Psoas muscle (tissue), 8 donors: ENCODE measurements around the gene P2RX3. TPM values are rescaled to one million over a fixed set of nuclear protein-coding genes. Genes with fewer than 3 reads are reported as not detected.

ENCODE experiments used
- ATAC-seq, 4 donors: fragments of 200-7000 bp; cut with Tn5 transposase; one replicate each; pipeline ENCODE4 v1.9.1; 2020; ENCODE audit warnings: moderate library complexity in 3 of 4, mild to moderate bottlenecking in 2 of 4
- DNase-seq, 2 donors: peaks; one replicate each; pipeline ENCODE4 v3.0.0-alpha.2; 2020
- H3K27ac ChIP-seq: fragments of 200-600 bp; one replicate; pipeline ENCODE4 v1.8.0; 2022
- H3K27me3 ChIP-seq, 3 donors: fragments of 200-600 bp in 1 of 3; one replicate each; pipeline versions ENCODE4 v1.6.1 to v1.8.0; 2013 to 2022; ENCODE audit warnings: low read length in 2 of 3, mild to moderate bottlenecking in 2 of 3, moderate library complexity in 1 of 3; ENCODE audit not compliant: insufficient read depth in 3 of 3
- H3K36me3 ChIP-seq, 2 donors: fragments of 200-600 bp in 1 of 2; one replicate each; pipeline versions ENCODE4 v1.6.1 to v1.8.0; 2013 to 2022; ENCODE audit warnings: low read depth in 1 of 2, mild to moderate bottlenecking in 1 of 2, moderate library complexity in 1 of 2; ENCODE audit not compliant: insufficient read depth in 1 of 2
- H3K4me1 ChIP-seq: fragments of 200-600 bp; one replicate; pipeline ENCODE4 v1.8.0; 2022
- H3K4me3 ChIP-seq: fragments of 200-600 bp; one replicate; pipeline ENCODE4 v1.8.0; 2022; ENCODE audit warnings: mild to moderate bottlenecking
- H3K9me3 ChIP-seq: fragments of 200-600 bp; one replicate; pipeline ENCODE4 v1.8.0; 2022
- WGBS, 3 donors: extraction: QIAGEN DNeasy Blood & Tissue Kit; methylation state at CpG; one replicate each; pipeline versions ENCODE4 v1.1.6 to v1.1.7; 2013; 5-methylcytosine and 5-hydroxymethylcytosine counted together
- intact Hi-C, 2 donors: fragments of 100-400 bp; cut with DNase I; formaldehyde crosslinking; loops; one replicate each; pipeline versions ENCODE4 v1.11.0 to v1.14.2; 2022
- polyA plus RNA-seq, 3 donors: library from polyadenylated mRNA; stranded (reverse); fragments of 200-250 nt; gene quantifications; one replicate each; pipeline ENCODE4 v1.2.3, GENCODE V29; 2013
- total RNA-seq, 4 donors: library from RNA; stranded (reverse); fragmentation: NEBNext Ultra II Directional in 2 of 4; extraction: Animal tissue kit (Norgen Biotek cat#: 25700) in 2 of 4; gene quantifications; one replicate each; pipeline versions ENCODE4 v1.2.1 to v1.2.4, GENCODE V29; 2021 to 2023
- TF ChIP-seq, protein P1 (sequence below): fragments of 200-600 bp; IDR thresholded peaks from one replicate; pipeline ENCODE4 v1.8.0; 2022; ENCODE audit warnings: antibody characterized with exemption
- donor health status: healthy with polysubstance abuse.
- donor health status: DM: no; HTN: no; CAD: no; lungs with moderate emphysema.
- donor health status: Bipolar disorder and iron deficiency.
- donor health status: healthy.
- donor health status: DM: yes; HTN: yes; CAD: no.
- donor health status: DM: no; HTN: no; CAD: no.
- donor health status: DM: no; HTN: no; CAD: no.
- donor health status: DM: yes; HTN: yes; CAD: no.

P2RX3 gene
- total and polyA plus RNA-seq, 7 donors: 0.21 to 0.90 (median 0.40) TPM

DNA sequence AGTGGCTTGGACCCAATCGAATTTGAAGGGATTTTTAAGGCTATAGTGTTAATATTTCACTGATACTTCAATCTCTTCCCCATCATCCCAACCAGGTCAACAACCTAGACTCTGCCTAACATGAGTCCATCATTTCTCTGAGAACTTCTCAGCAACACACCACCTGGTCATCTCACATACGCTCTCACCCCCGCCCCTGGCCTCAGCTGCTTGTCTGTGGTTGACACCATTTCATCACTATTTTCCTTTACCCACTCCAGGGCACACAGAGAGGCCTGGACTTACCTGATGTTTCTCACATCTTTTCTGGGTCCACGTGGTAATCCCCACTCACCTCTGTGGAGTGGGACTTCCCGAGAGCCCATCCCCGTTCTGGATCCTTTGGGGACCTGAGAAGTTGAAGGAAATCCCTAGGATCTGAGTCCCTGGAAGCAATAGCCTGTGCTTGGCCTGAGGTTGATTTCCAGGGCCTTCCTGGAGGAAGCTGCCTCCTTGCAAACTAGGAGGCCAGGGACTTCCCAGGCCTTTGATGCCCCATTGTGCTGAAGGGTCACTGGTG, 3.2 kb downstream of the P2RX3 start:
- H3K36me3 ChIP-seq: no peaks in the 10 kb centered on the region
- no peaks in the 10 kb centered on the region for H3K27me3 ChIP-seq
- ATAC-seq (no peak), DNase-seq (no peak)
- H3K27ac ChIP-seq: no peak overlapping the region
- H3K4me1 ChIP-seq: peaks cover 3% of the 10 kb centered on the region
- H3K4me3 ChIP-seq: no peak overlapping the region
- WGBS, 3 donors: 77 to 83% (median 81%) methylated on average over 6 of the region's 6 CpGs
- no peaks in the 10 kb centered on the region for H3K9me3 ChIP-seq
- intact Hi-C loops: loop anchor here in 1 of 2 donors (10.0 kb wide), 1 partner anchor 497 kb away; no protein-coding TSS in a partner anchor
- TF ChIP-seq, protein P1, sequence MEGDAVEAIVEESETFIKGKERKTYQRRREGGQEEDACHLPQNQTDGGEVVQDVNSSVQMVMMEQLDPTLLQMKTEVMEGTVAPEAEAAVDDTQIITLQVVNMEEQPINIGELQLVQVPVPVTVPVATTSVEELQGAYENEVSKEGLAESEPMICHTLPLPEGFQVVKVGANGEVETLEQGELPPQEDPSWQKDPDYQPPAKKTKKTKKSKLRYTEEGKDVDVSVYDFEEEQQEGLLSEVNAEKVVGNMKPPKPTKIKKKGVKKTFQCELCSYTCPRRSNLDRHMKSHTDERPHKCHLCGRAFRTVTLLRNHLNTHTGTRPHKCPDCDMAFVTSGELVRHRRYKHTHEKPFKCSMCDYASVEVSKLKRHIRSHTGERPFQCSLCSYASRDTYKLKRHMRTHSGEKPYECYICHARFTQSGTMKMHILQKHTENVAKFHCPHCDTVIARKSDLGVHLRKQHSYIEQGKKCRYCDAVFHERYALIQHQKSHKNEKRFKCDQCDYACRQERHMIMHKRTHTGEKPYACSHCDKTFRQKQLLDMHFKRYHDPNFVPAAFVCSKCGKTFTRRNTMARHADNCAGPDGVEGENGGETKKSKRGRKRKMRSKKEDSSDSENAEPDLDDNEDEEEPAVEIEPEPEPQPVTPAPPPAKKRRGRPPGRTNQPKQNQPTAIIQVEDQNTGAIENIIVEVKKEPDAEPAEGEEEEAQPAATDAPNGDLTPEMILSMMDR: no peak

DNA sequence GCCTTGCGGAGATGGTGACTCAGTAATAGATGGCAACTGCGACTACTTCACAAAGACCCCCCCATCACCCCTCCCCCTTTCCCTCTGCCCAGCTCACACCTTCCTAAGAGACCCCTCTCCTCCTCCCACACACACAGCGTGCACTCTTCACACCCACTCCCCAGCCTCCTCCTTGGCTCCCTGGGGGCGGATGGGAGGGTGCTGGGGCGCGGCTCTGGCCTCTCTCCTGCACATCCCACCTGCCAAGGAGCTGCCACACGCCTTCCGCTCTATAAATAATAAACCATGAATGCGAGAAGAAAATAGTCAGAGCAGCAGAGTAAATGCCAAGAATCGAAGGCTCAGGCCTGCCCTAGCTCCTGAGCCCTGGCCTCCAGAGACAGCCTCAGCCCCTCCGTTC, 4.5 kb downstream of the P2RX3 start:
- Histone ChIP-seq H3K27me3 (no peaks in the 10 kb centered on the region), H3K36me3 (no peaks in the 10 kb centered on the region), H3K27ac (no peak overlapping the region), H3K9me3 (no peaks in the 10 kb centered on the region), H3K4me3 (no peak overlapping the region), H3K4me1 (no peaks in the 10 kb centered on the region)
- intact Hi-C loops: loop anchor here in 1 of 2 donors (10.0 kb wide), 1 partner anchor 498 kb away; no protein-coding TSS in a partner anchor
- TF ChIP-seq, protein P1: no peak
- DNase-seq: no peak
- 69 to 73% (median 70%) methylated on average over 11 of the region's 11 CpGs for WGBS, 3 donors
- ATAC-seq: no peak

DNA sequence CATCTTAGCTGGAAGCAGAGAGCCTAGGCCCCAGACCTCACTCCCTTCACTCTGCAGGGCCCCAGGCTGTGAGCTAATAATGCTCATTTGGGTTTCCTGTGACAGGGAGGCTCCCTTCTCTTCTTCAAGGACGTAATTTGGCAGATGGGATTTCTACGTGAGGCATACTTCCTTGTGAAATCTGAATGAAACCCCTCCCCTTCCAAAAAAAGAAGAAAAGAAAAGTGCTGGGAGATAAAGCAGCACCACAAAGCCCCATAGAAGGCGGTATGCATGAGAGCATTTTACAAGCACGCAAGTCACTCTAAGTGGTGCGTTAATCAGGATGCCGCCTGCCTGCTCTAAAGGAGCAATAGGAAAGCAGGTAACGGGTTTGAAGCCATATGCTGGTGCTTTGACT, 5.7 kb downstream of the P2RX3 start:
- Histone ChIP-seq H3K27me3 (no peaks in the 10 kb centered on the region), H3K27ac (no peak overlapping the region), H3K4me3 (no peak overlapping the region), H3K36me3 (no peaks in the 10 kb centered on the region), H3K9me3 (no peaks in the 10 kb centered on the region), H3K4me1 (no peaks in the 10 kb centered on the region)
- no peak for ATAC-seq
- no peak for DNase-seq
- intact Hi-C loops: loop anchor here in 1 of 2 donors (10.0 kb wide), 1 partner anchor 499 kb away; no protein-coding TSS in a partner anchor
- TF ChIP-seq, protein P1: no peak
- WGBS, 3 donors: 76 to 88% (median 87%) methylated on average over 7 of the region's 7 CpGs

DNA sequence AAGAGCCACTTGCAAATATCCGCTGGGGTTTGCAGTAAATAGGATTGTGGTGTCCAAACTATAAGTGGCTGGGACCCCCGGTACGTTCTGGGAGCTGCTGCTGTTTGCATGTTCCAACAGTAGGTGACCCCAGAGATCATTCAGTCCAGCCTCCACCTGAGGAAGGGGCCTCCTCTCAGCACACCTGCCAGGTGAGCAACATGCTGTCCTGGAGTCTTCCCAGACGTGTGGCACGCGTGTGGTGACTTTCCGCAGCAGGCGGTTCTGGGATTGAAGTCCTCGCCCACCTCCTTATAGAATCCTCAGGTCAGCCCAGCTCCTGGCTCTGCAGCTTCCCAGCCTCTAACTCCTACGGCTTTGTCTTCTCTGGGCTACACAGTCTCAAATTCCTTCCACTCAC, 6.7 kb downstream of the P2RX3 start:
- 91 to 96% (median 92%) methylated on average over 10 of the region's 10 CpGs for WGBS, 3 donors
- TF ChIP-seq, protein P1: no peak
- ATAC-seq (no peak), DNase-seq (no peak)
- no peaks in the 10 kb centered on the region for H3K27me3 ChIP-seq
- no peaks in the 10 kb centered on the region for H3K4me1 ChIP-seq
- H3K36me3 ChIP-seq: no peaks in the 10 kb centered on the region
- no peak overlapping the region for H3K27ac ChIP-seq
- intact Hi-C loops: loop anchor here (1.0 to 10.0 kb wide), 9 partner anchors 82 to 500 kb away; partner anchors contain the start of genes RTN4RL2 (in 1 of the 2), SLC43A3 (in 1 of the 2) and YPEL4 (in 1 of the 2)
- H3K4me3 ChIP-seq: no peak overlapping the region
- no peaks in the 10 kb centered on the region for H3K9me3 ChIP-seq
